SU-DHL-6 (cell line): ENCODE results near the gene P2RX6.

Experiments
- H2AFZ ChIP-seq: fragments of 200-600 bp; sonication (generic); 2 replicates; pipeline ENCODE4 v1.6.1; 2014; ENCODE audit warnings: low read depth, mild to moderate bottlenecking, moderate library complexity, mixed read lengths, antibody characterized with exemption, low read length; ENCODE audit not compliant: severe bottlenecking
- H3F3A ChIP-seq: fragments of 200-600 bp; shearing (Covaris generic); 2 replicates; pipeline ENCODE4 v1.6.0; 2016; ENCODE audit warnings: antibody characterized with exemption, mild to moderate bottlenecking; ENCODE audit not compliant: insufficient read depth
- H3K27ac ChIP-seq: fragments of 200-600 bp; sonication (generic); 2 replicates; pipeline ENCODE4 v1.5.1; 2016; ENCODE audit warnings: low read depth, mild to moderate bottlenecking, low read length, moderate library complexity, mixed read lengths
- H3K27me3 ChIP-seq: fragments of 200-600 bp; sonication (generic), shearing (Covaris generic); 2 replicates; pipeline ENCODE4 v1.6.0; 2014; ENCODE audit warnings: mild to moderate bottlenecking, low read length
- H3K36me3 ChIP-seq: fragments of 200-600 bp; sonication (generic); 2 replicates; pipeline ENCODE4 v1.6.1; 2014; ENCODE audit warnings: mild to moderate bottlenecking, low read length, mixed read lengths
- H3K4me2 ChIP-seq: fragments of 300-600, 200-600 bp; shearing (Covaris generic), sonication (generic); 2 replicates; pipeline ENCODE4 v1.6.0; 2014; ENCODE audit warnings: low read length, low read depth, mild to moderate bottlenecking; ENCODE audit not compliant: poor library complexity, severe bottlenecking
- H3K4me3 ChIP-seq: fragments of 200-600 bp; sonication (generic); 2 replicates; pipeline ENCODE4 v1.5.1; 2014; ENCODE audit warnings: antibody characterized with exemption, low read length, mild to moderate bottlenecking, mixed read lengths; ENCODE audit not compliant: insufficient read depth, poor library complexity, severe bottlenecking
- H3K79me2 ChIP-seq: fragments of 200-600 bp; sonication (generic); 2 replicates; pipeline ENCODE4 v1.6.1; 2014; ENCODE audit warnings: mild to moderate bottlenecking, low read length, moderate library complexity; ENCODE audit not compliant: insufficient read depth
- H3K9ac ChIP-seq: fragments of 200-600 bp; sonication (generic); 2 replicates; pipeline ENCODE4 v1.7.0; 2014; ENCODE audit warnings: mild to moderate bottlenecking, low read length
- H3K9me2 ChIP-seq: fragments of 200-600 bp; sonication (generic); replicated peaks from 2 replicates; pipeline ENCODE4 v1.6.1; 2014; ENCODE audit warnings: low read length; ENCODE audit not compliant: insufficient read depth
- H3K9me3 ChIP-seq: fragments of 200-600 bp; sonication (generic); 2 replicates; pipeline ENCODE4 v1.6.1; 2014; ENCODE audit warnings: low read length, mixed read lengths; ENCODE audit not compliant: insufficient read depth
- H4K20me1 ChIP-seq: fragments of 200-600 bp; sonication (generic); 2 replicates; pipeline ENCODE4 v1.6.1; 2014; ENCODE audit warnings: low read depth, mild to moderate bottlenecking, antibody characterized with exemption, low read length, moderate library complexity, mixed read lengths
- CTCF ChIP-seq: fragments of 200-600 bp; sonication (generic); IDR thresholded peaks from one replicate; pipeline ENCODE4 v1.5.1; 2017; ENCODE audit warnings: antibody characterized with exemption, mild to moderate bottlenecking, low read length, moderate library complexity; ENCODE audit not compliant: insufficient read depth, poor library complexity, severe bottlenecking
- EZH2phosphoT487 ChIP-seq: fragments of 200-600 bp; sonication (generic), shearing (Covaris generic); conservative IDR thresholded peaks from 2 replicates; pipeline ENCODE4 v1.6.1; 2018; ENCODE audit warnings: mild to moderate bottlenecking, antibody characterized with exemption, low read length, moderate library complexity, mixed read lengths

The P2RX6 gene

GRCh38 chr22:21051831-21052400, 37.0 kb downstream of the P2RX6 start:
- no peaks in the 10 kb centered on the region for H3K9me3 ChIP-seq
- no peaks in the 10 kb centered on the region for H3K79me2 ChIP-seq
- H3K27ac ChIP-seq = no peak overlapping the region
- no peak overlapping the region for H2AFZ ChIP-seq
- H3F3A ChIP-seq = no peaks in the 10 kb centered on the region
- no peaks in the 10 kb centered on the region for H3K36me3 ChIP-seq
- no peak overlapping the region for H3K4me3 ChIP-seq
- no peaks in the 10 kb centered on the region for H4K20me1 ChIP-seq
- no peaks in the 10 kb centered on the region for H3K9me2 ChIP-seq
- H3K27me3 ChIP-seq = no peaks in the 10 kb centered on the region
- H3K9ac ChIP-seq = no peak overlapping the region
- TF ChIP-seq CTCF (no peak), EZH2phosphoT487 (no peak)
- H3K4me2 ChIP-seq = no peak overlapping the region

- Histone ChIP-seq H2AFZ (no peak overlapping the region), H3K9me2 (no peaks in the 10 kb centered on the region), H3K79me2 (no peaks in the 10 kb centered on the region), H3F3A (no peaks in the 10 kb centered on the region), H4K20me1 (no peaks in the 10 kb centered on the region), H3K27me3 (no peaks in the 10 kb centered on the region), H3K36me3 (no peaks in the 10 kb centered on the region), H3K9me3 (no peaks in the 10 kb centered on the region), H3K9ac (no peak overlapping the region), H3K27ac (no peak overlapping the region), H3K4me3 (no peak overlapping the region), H3K4me2 (no peak overlapping the region)
- no peak for TF ChIP-seq EZH2phosphoT487
- no peak for TF ChIP-seq CTCF
These were observed 37.9 kb downstream of the P2RX6 start for GRCh38 chr22:21052715-21053459.

GRCh38 chr22:21054046-21054713, 39.2 kb downstream of the P2RX6 start:
- TF ChIP-seq EZH2phosphoT487 (no peak), CTCF (no peak)
- Histone ChIP-seq H3K4me2 (no peak overlapping the region), H3K9me3 (no peaks in the 10 kb centered on the region), H3K36me3 (no peaks in the 10 kb centered on the region), H3K4me3 (no peak overlapping the region), H3K9ac (no peak overlapping the region), H3F3A (no peaks in the 10 kb centered on the region), H3K27me3 (no peaks in the 10 kb centered on the region), H3K27ac (no peak overlapping the region), H3K9me2 (no peaks in the 10 kb centered on the region), H3K79me2 (no peaks in the 10 kb centered on the region), H4K20me1 (no peaks in the 10 kb centered on the region), H2AFZ (no peak overlapping the region)
